DLD1 (cell line): Measurements from ENCODE around the gene GOLGA6L4.
"Not testable (repeated sequence)": the region's sequence is repeated elsewhere in the genome, so short reads cannot be mapped to it uniquely, and the experiment has no call there.

Experiments used
- in situ Hi-C: cut with HindIII; loops from 2 replicates; pipeline ENCODE4 v1.10.0; 2017; ENCODE audit warnings: low sequenced_read_pairs

The GOLGA6L4 gene

GRCh38 chr15:84235573-84235972 is at the start of gene GOLGA6L4:
Gene GOLGA6L4, plus strand, starts transcription at chr15:84235773. Its CDS starts 62 bp downstream, at chr15:84235835.
- in situ Hi-C loops = not testable (repeated sequence)

GRCh38 chr15:84192982-84193381 is 42.6 kb upstream of the GOLGA6L4 start:
- in situ Hi-C loops = not testable (repeated sequence)

- in situ Hi-C loops = not testable (repeated sequence)
Observed at GRCh38 chr15:84195603-84196002, 40.0 kb upstream of the GOLGA6L4 start.

- in situ Hi-C loops = not testable (repeated sequence)
Observed at GRCh38 chr15:84196530-84197188, 38.9 kb upstream of the GOLGA6L4 start.

GRCh38 chr15:84199865-84200264 is 35.7 kb upstream of the GOLGA6L4 start:
- in situ Hi-C loops = not testable (repeated sequence)

GRCh38 chr15:84246441-84246840 is 10.9 kb downstream of the GOLGA6L4 start:
- in situ Hi-C loops = not testable (repeated sequence)
